ENCODE results near the gene NTM. TPM values are rescaled to one million over a fixed set of nuclear protein-coding genes. Genes with fewer than 3 reads are reported as not detected.

The NTM gene
- total and polyA plus RNA-seq, 2 donors (not counting 3 experiments of a cell fraction or from before 2014, with no cell fraction given), result 1.00 to 1.1 TPM

- no peaks in the 10 kb centered on the region for H3K36me3 ChIP-seq (ENCODE audit: control insufficient read depth in 2 of 2, extremely low read depth in 1 of 2, insufficient read depth in 2 of 2, low read length in 2 of 2)
- no peak overlapping the region for H3K4me3 ChIP-seq (replicated peaks in 1 of 3; ENCODE audit: insufficient read depth in 1 of 3, low read depth in 1 of 3, low read length in 3 of 3)
- no peak overlapping the region for H2AFZ ChIP-seq (ENCODE audit: low read depth, low read length)
- BruUV-seq (replicated peaks), result no TSS peak
- intact Hi-C loops (cut with micrococcal nuclease) (no loop called here), dilution Hi-C loops (cut with MboI; ENCODE audit: extremely low pct_ligation_motif_present, low sequenced_read_pairs) (no loop called here)
- POLR2A ChIA-PET, result no interaction called here
- no peak overlapping the region for H3K27ac ChIP-seq (ENCODE audit: insufficient read depth, low read depth, low read length)
- CTCF ChIA-PET, result interaction anchor here (1.0 to 3.4 kb wide), 2 partner anchors 15 to 147 kb away, joined by 3 to 17 read pairs; no protein-coding TSS in a partner anchor
- DNase-seq (ENCODE audit: low read depth, low spot score) (no peak), FAIRE-seq (no peak)
- no peak overlapping the region for H3K9ac ChIP-seq (replicated peaks; ENCODE audit: extremely low read depth, insufficient read depth, low read length)
- H3K9me1 ChIP-seq (replicated peaks; ENCODE audit: control insufficient read depth, extremely low read depth, insufficient read depth, low read length), result no peaks in the 10 kb centered on the region
- H3K4me1 ChIP-seq (ENCODE audit: control insufficient read depth, extremely low read depth, insufficient read depth, low read length), result peaks cover 9% of the 10 kb centered on the region
- no peaks in the 10 kb centered on the region for H4K20me1 ChIP-seq (replicated peaks; ENCODE audit: control insufficient read depth, extremely low read depth, insufficient read depth, low read length)
- TF ChIP-seq FOS (IDR thresholded peaks at IDR 0.05; ENCODE audit: borderline replicate concordance, insufficient read depth, low read length) (no peak), MYC (IDR thresholded peaks at IDR 0.05; ENCODE audit: low read depth, low read length) (no peak), GATA2 (IDR thresholded peaks at IDR 0.05; ENCODE audit: insufficient read depth, insufficient read length, low read depth, low read length) (no peak), POLR2AphosphoS5 (IDR thresholded peaks at IDR 0.05; ENCODE audit: insufficient read depth, low read depth, low read length) (no peak), POLR2A (IDR thresholded peaks at IDR 0.05; ENCODE audit: low read depth, low read length) (no peak), CTCF (IDR thresholded peaks at IDR 0.05; ENCODE audit: extremely low read depth in 1 of 2, insufficient read depth in 1 of 2, low read depth in 1 of 2, low read length in 2 of 2) (no peak)
- no peaks in the 10 kb centered on the region for H3K9me3 ChIP-seq (replicated peaks; ENCODE audit: control insufficient read depth, insufficient read depth, low read length)
- no peaks in the 10 kb centered on the region for H3K27me3 ChIP-seq (ENCODE audit: control insufficient read depth in 2 of 2, insufficient read depth in 2 of 2, low read length in 2 of 2)
- H3K4me2 ChIP-seq (ENCODE audit: insufficient read depth, low read length), result no peak overlapping the region
- no peaks in the 10 kb centered on the region for H3K79me2 ChIP-seq (ENCODE audit: control insufficient read depth, insufficient read depth, low read length)
Measured at GRCh38 chr11:131763193-131763890, 392.9 kb downstream of the NTM start.

All from endothelial cell of umbilical vein (primary cell).